H9 (cell line): Measurements from ENCODE around the gene UNC5C. TPM values are rescaled to one million over a fixed set of nuclear protein-coding genes. Genes with fewer than 3 reads are reported as not detected.
A peak's percentile ranks its signal among the peaks of the same experiment; 100 is the strongest.

Experiments
- DNase-seq: peaks from one replicate; pipeline ENCODE4 v3.0.0-alpha.2; 2017
- H2AFZ ChIP-seq: one replicate; pipeline ENCODE4 v1.6.1; 2013; ENCODE audit warnings: mild to moderate bottlenecking, low read length, control low read depth, moderate library complexity
- H2AK5ac ChIP-seq: 2 replicates; pipeline ENCODE4 v1.6.1; 2013; ENCODE audit warnings: low read length, control low read depth, mixed read lengths; ENCODE audit not compliant: insufficient read length
- H2BK120ac ChIP-seq: one replicate; pipeline ENCODE4 v1.6.1; 2013; ENCODE audit warnings: low read depth, mild to moderate bottlenecking, low read length, control low read depth, inconsistent platforms; ENCODE audit not compliant: poor library complexity, severe bottlenecking
- H2BK12ac ChIP-seq: 2 replicates; pipeline ENCODE4 v1.6.1; 2013; ENCODE audit warnings: low read length, control low read depth, mixed read lengths, low read depth; ENCODE audit not compliant: insufficient read length
- H2BK15ac ChIP-seq: 2 replicates; pipeline ENCODE4 v1.6.1; 2013; ENCODE audit warnings: low read depth, low read length, control low read depth
- H2BK20ac ChIP-seq: one replicate; pipeline ENCODE4 v1.6.1; 2013; ENCODE audit warnings: low read depth, mild to moderate bottlenecking, low read length, control low read depth, inconsistent platforms; ENCODE audit not compliant: poor library complexity, severe bottlenecking
- H2BK5ac ChIP-seq: 2 replicates; pipeline ENCODE4 v1.6.1; 2013; ENCODE audit warnings: low read length, control low read depth, mixed read lengths; ENCODE audit not compliant: insufficient read length
- H3K14ac ChIP-seq: 2 replicates; pipeline ENCODE4 v1.6.1; 2013; ENCODE audit warnings: low read length, control low read depth; ENCODE audit not compliant: insufficient read depth
- H3K18ac ChIP-seq: 2 replicates; pipeline ENCODE4 v1.6.1; 2013; ENCODE audit warnings: low read depth, mild to moderate bottlenecking, mixed read lengths, low read length, control low read depth; ENCODE audit not compliant: insufficient read length
- H3K23ac ChIP-seq: 2 replicates; pipeline ENCODE4 v1.6.1; 2013; ENCODE audit warnings: low read length, control low read depth, mixed read lengths, low read depth; ENCODE audit not compliant: insufficient read length
- H3K23me2 ChIP-seq: 2 replicates; pipeline ENCODE4 v1.6.1; 2013; ENCODE audit warnings: low read depth, mild to moderate bottlenecking, mixed read lengths, low read length, control low read depth; ENCODE audit not compliant: insufficient read length, poor library complexity, severe bottlenecking
- H3K27ac ChIP-seq: 2 replicates; pipeline ENCODE4 v1.5.1; 2013; ENCODE audit warnings: low read length, control low read depth, mixed read lengths, low read depth; ENCODE audit not compliant: insufficient read length
- H3K27me3 ChIP-seq: 2 replicates; pipeline ENCODE4 v1.6.1; 2013; ENCODE audit warnings: low read length, control low read depth, inconsistent platforms; ENCODE audit not compliant: insufficient read depth
- H3K4ac ChIP-seq: 2 replicates; pipeline ENCODE4 v1.6.1; 2013; ENCODE audit warnings: low read depth, mild to moderate bottlenecking, control low read depth, inconsistent platforms, low read length, moderate library complexity
- H3K4me1 ChIP-seq: 2 replicates; pipeline ENCODE4 v1.6.1; 2013; ENCODE audit warnings: low read length, control low read depth, inconsistent platforms; ENCODE audit not compliant: insufficient read depth
- H3K4me2 ChIP-seq: 2 replicates; pipeline ENCODE4 v1.6.1; 2013; ENCODE audit warnings: low read length, control low read depth, mixed read lengths; ENCODE audit not compliant: insufficient read length, insufficient read depth
- H3K56ac ChIP-seq: 2 replicates; pipeline ENCODE4 v1.6.1; 2013; ENCODE audit warnings: low read depth, mild to moderate bottlenecking, mixed read lengths, low read length, control low read depth; ENCODE audit not compliant: insufficient read length
- H3K79me1 ChIP-seq: 2 replicates; pipeline ENCODE4 v1.6.1; 2013; ENCODE audit warnings: low read depth, mild to moderate bottlenecking, moderate library complexity, low read length, control low read depth, inconsistent platforms; ENCODE audit not compliant: insufficient read depth, poor library complexity, severe bottlenecking
- H3K79me2 ChIP-seq: 2 replicates; pipeline ENCODE4 v1.6.1; 2013; ENCODE audit warnings: low read length, control low read depth, inconsistent platforms; ENCODE audit not compliant: insufficient read depth
- H3K9ac ChIP-seq: 2 replicates; pipeline ENCODE4 v1.6.1; 2013; ENCODE audit warnings: low read length, control low read depth, mixed read lengths; ENCODE audit not compliant: insufficient read length; ENCODE audit errors: extremely low read depth
- H3K9me3 ChIP-seq: one replicate; pipeline ENCODE4 v1.6.1; 2013; ENCODE audit warnings: low read depth, low read length, inconsistent platforms; ENCODE audit not compliant: control insufficient read depth
- H3T11ph ChIP-seq: one replicate; pipeline ENCODE4 v1.6.1; 2013; ENCODE audit warnings: mild to moderate bottlenecking, low read length, control low read depth, inconsistent platforms
- H4K20me1 ChIP-seq: one replicate; pipeline ENCODE4 v1.6.1; 2013; ENCODE audit not compliant: control insufficient read depth, insufficient read length, insufficient read depth
- H4K5ac ChIP-seq: 2 replicates; pipeline ENCODE4 v1.6.1; 2013; ENCODE audit warnings: low read depth, mild to moderate bottlenecking, mixed read lengths, low read length, control low read depth; ENCODE audit not compliant: insufficient read length
- H4K8ac ChIP-seq: replicated peaks from 2 replicates; pipeline ENCODE4 v1.6.1; 2013; ENCODE audit warnings: low read length, control low read depth, mixed read lengths, low read depth; ENCODE audit not compliant: insufficient read length
- H4K91ac ChIP-seq: 2 replicates; pipeline ENCODE4 v1.6.1; 2013; ENCODE audit warnings: low read depth, mild to moderate bottlenecking, moderate library complexity, mixed read lengths, low read length, control low read depth; ENCODE audit not compliant: insufficient read length
- H3K27ac Mint-ChIP-seq, 3 experiments: 2 replicates in 2 of 3; 3 replicates in 1 of 3; pipeline ENCODE4 v1.8.0; 2020 to 2021; ENCODE audit warnings: mixed read lengths in 3 of 3, mild to moderate bottlenecking in 1 of 3, moderate library complexity in 1 of 3
- H3K27me3 Mint-ChIP-seq: 2 replicates; pipeline ENCODE4 v1.8.0; 2021; ENCODE audit warnings: low read depth, mild to moderate bottlenecking, moderate library complexity, mixed read lengths
- H3K36me3 Mint-ChIP-seq, 3 experiments: 2 replicates in 2 of 3; 3 replicates in 1 of 3; pipeline ENCODE4 v1.8.0; 2020 to 2021; ENCODE audit warnings: low read depth in 3 of 3, mixed read lengths in 3 of 3; ENCODE audit not compliant: insufficient read depth in 1 of 3
- H3K4me1 Mint-ChIP-seq, 2 experiments: 2 replicates each; pipeline ENCODE4 v1.8.0; 2020; ENCODE audit warnings: mixed read lengths in 2 of 2
- H3K4me3 Mint-ChIP-seq, 2 experiments: 2 replicates in 1 of 2; 3 replicates in 1 of 2; pipeline ENCODE4 v1.8.0; 2020 to 2021; ENCODE audit warnings: mild to moderate bottlenecking in 2 of 2, mixed read lengths in 2 of 2, moderate library complexity in 1 of 2
- H3K9me3 Mint-ChIP-seq, 2 experiments: 2 replicates in 1 of 2; 3 replicates in 1 of 2; pipeline ENCODE4 v1.8.0; 2020; ENCODE audit warnings: mild to moderate bottlenecking in 2 of 2, mixed read lengths in 2 of 2, moderate library complexity in 1 of 2
- WGBS: extraction: QIAGEN DNeasy Blood & Tissue Kit; methylation state at CpG from one replicate; pipeline ENCODE4 v1.1.7; 2013; ENCODE audit warnings: missing lambda C conversion rate, low lambda C conversion rate, mixed read lengths; ENCODE audit not compliant: insufficient read length; ENCODE audit errors: extremely low coverage; 5-methylcytosine and 5-hydroxymethylcytosine counted together
- total RNA-seq: library from RNA; stranded (reverse); gene quantifications from 2 replicates; pipeline ENCODE4 v1.2.1, GENCODE V29; 2021
- TF ChIP-seq, protein P1 (sequence below): fragments of 200-600 bp; sonication (generic); conservative IDR thresholded peaks from 3 replicates; pipeline ENCODE4 v1.8.0; 2021; ENCODE audit warnings: antibody characterized with exemption, mild to moderate bottlenecking

UNC5C gene
- total RNA-seq, 1 experiment from 2014 or later, result not detected

DNA sequence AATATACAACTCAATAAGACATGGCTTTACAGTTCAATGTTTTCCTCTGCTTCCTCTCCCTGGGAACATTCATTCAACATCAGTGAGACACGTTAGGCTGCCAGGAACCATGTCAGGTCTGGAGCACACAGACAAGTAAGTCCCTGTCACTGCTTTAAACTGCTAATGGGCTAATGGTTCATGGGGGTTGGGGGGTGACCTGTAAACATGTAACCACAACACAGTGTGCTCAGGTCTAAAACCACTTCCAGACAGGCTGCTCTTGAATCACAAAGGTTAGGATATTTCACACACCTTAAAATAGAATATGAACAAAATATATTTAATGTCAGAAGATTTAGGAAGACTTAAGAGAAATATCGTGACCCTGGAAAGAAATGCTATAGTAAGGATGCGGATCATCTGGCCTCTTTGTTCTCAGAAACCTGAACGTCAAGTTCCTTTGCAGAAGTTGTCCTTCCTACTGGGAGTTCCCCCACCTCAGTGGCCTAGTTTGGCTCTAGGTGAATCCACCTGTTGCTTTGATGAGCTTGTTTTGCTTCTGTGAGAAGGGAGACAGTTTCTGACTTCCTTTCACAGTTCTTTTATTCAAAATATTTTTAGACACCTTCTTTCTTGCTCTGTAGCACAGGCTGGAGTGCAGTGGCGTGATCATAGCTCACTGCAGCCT, 359.9 kb downstream of the UNC5C start:
- Histone ChIP-seq H3K23me2 (no peaks in the 10 kb centered on the region), H2BK120ac (no peak overlapping the region), H2BK12ac (no peak overlapping the region), H3T11ph (no peak overlapping the region), H3K18ac (no peak overlapping the region), H3K27ac (no peak overlapping the region), H2AK5ac (no peak overlapping the region), H2AFZ (no peak overlapping the region), H2BK5ac (no peak overlapping the region), H3K27me3 (no peaks in the 10 kb centered on the region), H4K91ac (no peak overlapping the region), H3K23ac (no peak overlapping the region), H3K4me2 (no peak overlapping the region), H4K8ac (no peak overlapping the region), H4K5ac (no peak overlapping the region), H3K9ac (no peak overlapping the region), H3K9me3 (no peaks in the 10 kb centered on the region), H3K14ac (no peak overlapping the region), H2BK15ac (no peak overlapping the region), H2BK20ac (no peak overlapping the region), H3K56ac (no peak overlapping the region), H3K79me1 (no peaks in the 10 kb centered on the region), H3K4me1 (no peaks in the 10 kb centered on the region), H4K20me1 (no peaks in the 10 kb centered on the region), H3K79me2 (no peaks in the 10 kb centered on the region), H3K4ac (no peak overlapping the region)
- DNase-seq, result no peak
- peaks cover 5% of the 10 kb centered on the region for H3K27me3 Mint-ChIP-seq
- H3K9me3 Mint-ChIP-seq, result no peaks in the 10 kb centered on the region
- no CpG with 5 or more reads among the region's 5 CpGs for WGBS
- peak overlapping the region in 1 of 3 experiments; percentile 60; a peak in 1 of 7 replicates for H3K27ac Mint-ChIP-seq
- peaks cover 8 to 10% of the 10 kb centered on the region in 2 experiments for H3K4me1 Mint-ChIP-seq
- H3K36me3 Mint-ChIP-seq, result peaks cover 0 to 1% (median 0%) of the 10 kb centered on the region in 3 experiments; a peak in 1 of 7 replicates
- no peak overlapping the region for H3K4me3 Mint-ChIP-seq
- TF ChIP-seq, protein P1, sequence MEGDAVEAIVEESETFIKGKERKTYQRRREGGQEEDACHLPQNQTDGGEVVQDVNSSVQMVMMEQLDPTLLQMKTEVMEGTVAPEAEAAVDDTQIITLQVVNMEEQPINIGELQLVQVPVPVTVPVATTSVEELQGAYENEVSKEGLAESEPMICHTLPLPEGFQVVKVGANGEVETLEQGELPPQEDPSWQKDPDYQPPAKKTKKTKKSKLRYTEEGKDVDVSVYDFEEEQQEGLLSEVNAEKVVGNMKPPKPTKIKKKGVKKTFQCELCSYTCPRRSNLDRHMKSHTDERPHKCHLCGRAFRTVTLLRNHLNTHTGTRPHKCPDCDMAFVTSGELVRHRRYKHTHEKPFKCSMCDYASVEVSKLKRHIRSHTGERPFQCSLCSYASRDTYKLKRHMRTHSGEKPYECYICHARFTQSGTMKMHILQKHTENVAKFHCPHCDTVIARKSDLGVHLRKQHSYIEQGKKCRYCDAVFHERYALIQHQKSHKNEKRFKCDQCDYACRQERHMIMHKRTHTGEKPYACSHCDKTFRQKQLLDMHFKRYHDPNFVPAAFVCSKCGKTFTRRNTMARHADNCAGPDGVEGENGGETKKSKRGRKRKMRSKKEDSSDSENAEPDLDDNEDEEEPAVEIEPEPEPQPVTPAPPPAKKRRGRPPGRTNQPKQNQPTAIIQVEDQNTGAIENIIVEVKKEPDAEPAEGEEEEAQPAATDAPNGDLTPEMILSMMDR, result no peak
